K562 treated with DMSO at 1 percent for 4 hours (cell line): ENCODE measurements around the gene ITFG1. TPM values are rescaled to one million over a fixed set of nuclear protein-coding genes. Genes with fewer than 3 reads are reported as not detected.

Experiments used
- total RNA-seq: library from RNA; unstranded; fragments of 300-600 nt; gene quantifications from 2 replicates; pipeline ENCODE4 v1.2.3, GENCODE V29; 2022; ENCODE audit not compliant: insufficient read depth

ITFG1 gene
- total RNA-seq = 24.0 and 26.3 TPM in 2 replicates

GRCh38 chr16:47460711-47461597, at the start of gene ITFG1, which contains the start of gene PHKB:
ITFG1 (minus strand) TSS chr16:47461063; CDS start chr16:47461045, 18 bp downstream.
PHKB (plus strand) TSS chr16:47461331; CDS start chr16:47461351, 20 bp downstream.

GRCh38 chr16:47143677-47144558, 316.9 kb downstream of the ITFG1 start, which contains the start of gene NETO2:
NETO2 (minus strand) TSS chr16:47143945; CDS start chr16:47143612, 333 bp downstream.

Other genes with a start within 250 kb of the ITFG1 start
- gene PHKB, start 268 bp upstream of the ITFG1 start, total RNA-seq = 39.9 and 44.0 TPM in 2 replicates